Tibial nerve (tissue), 4 donors: ENCODE measurements around the gene TMEM181. TPM values are rescaled to one million over a fixed set of nuclear protein-coding genes. Genes with fewer than 3 reads are reported as not detected.
"Not testable (repeated sequence)": the region's sequence is repeated elsewhere in the genome, so short reads cannot be mapped to it uniquely, and the experiment has no call there.

Source experiments
- DNase-seq, 2 donors: peaks; one replicate each; pipeline ENCODE4 v3.0.0-alpha.2; 2019; ENCODE audit warnings: low spot score in 2 of 2
- H3K27ac ChIP-seq, 4 donors: fragments of 200-600 bp; sonication (generic) in 3 of 4; one replicate each; pipeline ENCODE4 v1.5.1; 2017 to 2019; ENCODE audit warnings: mild to moderate bottlenecking in 1 of 4
- H3K27me3 ChIP-seq, 2 donors: fragments of 200-600 bp; sonication (generic) in 1 of 2; one replicate each; pipeline versions ENCODE4 v1.5.1 to v1.6.0; 2017 to 2019
- H3K36me3 ChIP-seq, 3 donors: fragments of 200-600 bp; sonication (generic); one replicate each; pipeline ENCODE4 v1.5.1; 2018 to 2019
- H3K4me1 ChIP-seq, 4 donors: fragments of 200-600 bp; sonication (generic) in 3 of 4; one replicate each; pipeline ENCODE4 v1.5.1; 2017 to 2019
- H3K4me3 ChIP-seq, 4 donors: fragments of 200-600 bp; sonication (generic) in 3 of 4; one replicate each; pipeline ENCODE4 v1.5.1; 2017 to 2019; ENCODE audit warnings: mild to moderate bottlenecking in 1 of 4, moderate library complexity in 1 of 4
- H3K9me3 ChIP-seq, 4 donors: fragments of 200-600 bp; sonication (generic) in 3 of 4; one replicate each; pipeline ENCODE4 v1.5.1; 2017 to 2019
- CTCF ChIP-seq, 5 experiments: fragments of 200-600 bp in 3 of 5; fragments of 450-650 bp in 2 of 5; sonication (generic) in 3 of 5; IDR thresholded peaks; one replicate each; pipeline ENCODE4 v1.5.1; 2016 to 2019; ENCODE audit warnings: antibody characterized with exemption in 5 of 5, mild to moderate bottlenecking in 3 of 5, moderate library complexity in 2 of 5
- EP300 ChIP-seq, 2 donors: sonication (generic); formaldehyde crosslinking; IDR thresholded peaks; one replicate each; pipeline ENCODE4 v1.6.1; 2017; ENCODE audit warnings: antibody characterized with exemption in 2 of 2, mild to moderate bottlenecking in 1 of 2
- POLR2A ChIP-seq, 2 donors: fragments of 450-650 bp; IDR thresholded peaks; one replicate each; pipeline ENCODE4 v1.6.1; 2017; ENCODE audit warnings: antibody characterized with exemption in 2 of 2, mild to moderate bottlenecking in 2 of 2, moderate library complexity in 2 of 2
- WGBS, 2 donors: methylation state at CpG; one replicate each; pipeline ENCODE4 v1.1.5; 2018; 5-methylcytosine and 5-hydroxymethylcytosine counted together
- total RNA-seq, 4 donors: library from RNA; depleted of rRNA; stranded (reverse); fragments of >200 nt; gene quantifications; one replicate each; pipeline ENCODE4 v1.1.0, GENCODE V29; 2016

TMEM181 gene
- total RNA-seq, 4 donors from 2014 or later, result 14.1 to 19.0 (median 17.8) TPM

GRCh38 chr6:158517038-158517437 lies 42.9 kb upstream of the TMEM181 start:
- peaks cover 0 to 5% (median 0%) of the 10 kb centered on the region in 3 donors for H3K36me3 ChIP-seq
- WGBS, 2 donors, result 78 to 90% methylated on average over 7 to 8 of the region's 8 CpGs
- DNase-seq, result no peak

GRCh38 chr6:158517581-158517980 lies 42.3 kb upstream of the TMEM181 start:
- Histone ChIP-seq H3K27ac (no peak overlapping the region), H3K4me3 (no peak overlapping the region), H3K9me3 (no peaks in the 10 kb centered on the region), H3K4me1 (peaks cover 0 to 22% (median 7%) of the 10 kb centered on the region in 4 donors), H3K36me3 (peaks cover 0 to 5% (median 0%) of the 10 kb centered on the region in 3 donors), H3K27me3 (peaks cover 0 to 50% of the 10 kb centered on the region in 2 donors)
- TF ChIP-seq EP300 (IDR thresholded peaks at IDR 0.05), result no peak
- TF ChIP-seq POLR2A (IDR thresholded peaks at IDR 0.05), result no peak
- TF ChIP-seq CTCF (IDR thresholded peaks at IDR 0.05), result no peak
- DNase-seq, result no peak
- 38 to 55% methylated on average over 5 of the region's 5 CpGs for WGBS, 2 donors

More at GRCh38 chr6:158517038-158517437, 42.9 kb upstream of the TMEM181 start:
- Histone ChIP-seq H3K27me3 (peaks cover 0 to 50% of the 10 kb centered on the region in 2 donors), H3K4me3 (no peak overlapping the region), H3K9me3 (no peaks in the 10 kb centered on the region), H3K4me1 (peaks cover 0 to 22% (median 7%) of the 10 kb centered on the region in 4 donors), H3K27ac (no peak overlapping the region)
- no peak for TF ChIP-seq POLR2A (IDR thresholded peaks at IDR 0.05)
- no peak for TF ChIP-seq CTCF (IDR thresholded peaks at IDR 0.05)
- TF ChIP-seq EP300 (IDR thresholded peaks at IDR 0.05), result no peak

- 5 to 9% methylated on average over 18 of the region's 18 CpGs for WGBS, 2 donors
- TF ChIP-seq CTCF (IDR thresholded peaks at IDR 0.05) (peak; percentile 22 to 46 (median 29)), EP300 (IDR thresholded peaks at IDR 0.05) (no peak)
- Histone ChIP-seq H3K27ac (no peak overlapping the region), H3K4me1 (peaks cover 0 to 22% (median 7%) of the 10 kb centered on the region in 4 donors), H3K9me3 (no peaks in the 10 kb centered on the region), H3K27me3 (peaks cover 0 to 50% of the 10 kb centered on the region in 2 donors), H3K36me3 (peaks cover 0 to 3% (median 0%) of the 10 kb centered on the region in 3 donors), H3K4me3 (no peak overlapping the region)
- peak in 1 of 2 donors; percentile 23 for DNase-seq
These were observed 41.4 kb upstream of the TMEM181 start for GRCh38 chr6:158518191-158519127.

- Histone ChIP-seq H3K4me3 (no peak overlapping the region), H3K9me3 (peaks cover 0 to 3% (median 0%) of the 10 kb centered on the region in 4 donors), H3K27me3 (peaks cover 0 to 50% of the 10 kb centered on the region in 2 donors), H3K27ac (no peak overlapping the region), H3K36me3 (no peaks in the 10 kb centered on the region), H3K4me1 (peaks cover 0 to 22% (median 7%) of the 10 kb centered on the region in 4 donors)
- WGBS, 2 donors, result 36 to 64% methylated on average over 3 of the region's 3 CpGs
- no peak for DNase-seq
- TF ChIP-seq EP300 (IDR thresholded peaks at IDR 0.05), result no peak
- TF ChIP-seq CTCF (IDR thresholded peaks at IDR 0.05), result no peak
- TF ChIP-seq POLR2A (IDR thresholded peaks at IDR 0.05), result no peak
These were observed 40.6 kb upstream of the TMEM181 start for GRCh38 chr6:158519300-158519699.

- no peak overlapping the region for H3K27ac ChIP-seq
- H3K9me3 ChIP-seq, result peaks cover 0 to 3% (median 0%) of the 10 kb centered on the region in 4 donors
- H3K4me1 ChIP-seq, result peaks cover 0 to 22% (median 7%) of the 10 kb centered on the region in 4 donors
- no peak for TF ChIP-seq EP300 (IDR thresholded peaks at IDR 0.05)
- TF ChIP-seq CTCF (IDR thresholded peaks at IDR 0.05), result no peak
- TF ChIP-seq POLR2A (IDR thresholded peaks at IDR 0.05), result no peak
- H3K4me3 ChIP-seq, result no peak overlapping the region
- H3K36me3 ChIP-seq, result no peaks in the 10 kb centered on the region
- H3K27me3 ChIP-seq, result peaks cover 0 to 52% of the 10 kb centered on the region in 2 donors
- no peak for DNase-seq
- 61 to 70% methylated on average over 4 of the region's 4 CpGs for WGBS, 2 donors
These were observed 40.1 kb upstream of the TMEM181 start for GRCh38 chr6:158519761-158520160.

GRCh38 chr6:158520975-158521374 lies 38.9 kb upstream of the TMEM181 start:
- H3K36me3 ChIP-seq, H3K9me3 ChIP-seq, H3K4me3 ChIP-seq, DNase-seq, H3K27ac ChIP-seq: not testable (repeated sequence)
- Histone ChIP-seq H3K4me1 (peaks cover 0 to 20% (median 7%) of the 10 kb centered on the region in 4 donors), H3K27me3 (peaks cover 0 to 54% of the 10 kb centered on the region in 2 donors)
- 91 to 96% methylated on average over 7 of the region's 7 CpGs for WGBS, 2 donors
